HG03558 (cell line): Measurements from ENCODE around the gene F12.

Experiments used
- ATAC-seq: cut with Tn5 transposase; IDR thresholded peaks from one replicate; pipeline ENCODE4 v1.9.1; 2021; ENCODE audit warnings: moderate number of reproducible peaks; ENCODE audit not compliant: unreplicated experiment; ENCODE audit errors: extremely low read depth

Gene F12

GRCh38 chr5:177447066-177447610 is 37.8 kb upstream of the F12 start:
- ATAC-seq: no peak

- ATAC-seq: no peak
Measured at GRCh38 chr5:177446200-177447065, 37.1 kb upstream of the F12 start, which contains the start of gene PRR7. Gene PRR7, plus strand, starts transcription at chr5:177446814. Its CDS starts 8,254 bp downstream, at chr5:177455068.

- no peak for ATAC-seq
Measured at GRCh38 chr5:177445917-177446199, 36.5 kb upstream of the F12 start.

GRCh38 chr5:177445052-177445916 is 35.9 kb upstream of the F12 start:
- ATAC-seq: no peak

GRCh38 chr5:177444106-177445051 is 35.0 kb upstream of the F12 start:
- ATAC-seq: no peak

GRCh38 chr5:177443144-177443983 is 34.0 kb upstream of the F12 start:
- no peak for ATAC-seq

- ATAC-seq: no peak
Measured at GRCh38 chr5:177442066-177442826, 32.9 kb upstream of the F12 start.

- no peak for ATAC-seq
Measured at GRCh38 chr5:177440990-177441780, 31.8 kb upstream of the F12 start.

- ATAC-seq: no peak
Measured at GRCh38 chr5:177440211-177440989, 31.0 kb upstream of the F12 start.

- ATAC-seq: no peak
Measured at GRCh38 chr5:177439518-177440053, 30.2 kb upstream of the F12 start.

- ATAC-seq: no peak
Measured at GRCh38 chr5:177438468-177438867, 29.1 kb upstream of the F12 start.

- ATAC-seq: no peak
Measured at GRCh38 chr5:177437623-177438022, 28.3 kb upstream of the F12 start.

GRCh38 chr5:177435847-177436536 is 26.6 kb upstream of the F12 start:
- no peak for ATAC-seq

- no peak for ATAC-seq
Measured at GRCh38 chr5:177434942-177435738, 25.8 kb upstream of the F12 start.

- no peak for ATAC-seq
Measured at GRCh38 chr5:177434437-177434836, 25.1 kb upstream of the F12 start.
